ENCODE measurements around the gene FGF21. TPM values are rescaled to one million over a fixed set of nuclear protein-coding genes. Genes with fewer than 3 reads are reported as not detected.

FGF21 gene
- not detected in 5 replicates for total RNA-seq (2022; extraction: Qiagen RNA extraction)

GRCh38 chr19:48755084-48755641 lies at the start of gene FGF21:
Gene FGF21, plus strand, starts transcription at chr19:48755524. Its CDS starts 713 bp downstream, at chr19:48756237.

GRCh38 chr19:48719263-48720171 lies 35.8 kb upstream of the FGF21 start, which contains the start of gene MAMSTR:
Gene MAMSTR, minus strand, starts transcription at chr19:48719725. Its CDS starts 694 bp downstream, at chr19:48719031.

GRCh38 chr19:48740164-48740972 lies 15.0 kb upstream of the FGF21 start, which contains the start of gene RASIP1:
Gene RASIP1, minus strand, starts transcription at chr19:48740610. Its CDS starts 328 bp downstream, at chr19:48740282.

GRCh38 chr19:48746738-48747575 lies 8.4 kb upstream of the FGF21 start, which contains the start of gene IZUMO1:
Gene IZUMO1, minus strand, starts transcription at chr19:48746909. Its CDS starts 1,050 bp downstream, at chr19:48745859.

GRCh38 chr19:48752496-48753365 lies 2.6 kb upstream of the FGF21 start, which contains the start of gene FUT1:
Gene FUT1, minus strand, starts transcription at chr19:48752641. Its CDS starts 1,360 bp downstream, at chr19:48751281.

Other genes with a start within 250 kb of the FGF21 start
- 2.1 to 5.4 TPM (median 4.9 TPM) in 5 replicates for gene LMTK3, start 243.7 kb upstream of the FGF21 start, total RNA-seq (2022; extraction: Qiagen RNA extraction)
- gene SULT2B1, start 203.4 kb upstream of the FGF21 start, total RNA-seq (2022; extraction: Qiagen RNA extraction), result 14.1 to 18.6 TPM (median 16.0 TPM) in 5 replicates
- not detected in 5 replicates for gene SPACA4, start 148.8 kb upstream of the FGF21 start, total RNA-seq (2022; extraction: Qiagen RNA extraction)
- gene FAM83E, start 140.4 kb upstream of the FGF21 start, total RNA-seq (2022; extraction: Qiagen RNA extraction), result 0.14 to 0.42 TPM (median 0.22 TPM) in 5 replicates
- gene RPL18, start 136.3 kb upstream of the FGF21 start, total RNA-seq (2022; extraction: Qiagen RNA extraction), result 3,098 to 3,568 TPM (median 3,229 TPM) in 5 replicates
- gene SPHK2, start 136.0 kb upstream of the FGF21 start, total RNA-seq (2022; extraction: Qiagen RNA extraction), result 10.0 to 16.5 TPM (median 13.6 TPM) in 5 replicates
- 1.0 to 2.9 TPM (median 2.5 TPM) in 5 replicates for gene DBP, start 118.1 kb upstream of the FGF21 start, total RNA-seq (2022; extraction: Qiagen RNA extraction)
- 7.9 to 13.4 TPM (median 9.7 TPM) in 5 replicates for gene CA11, start 109.3 kb upstream of the FGF21 start, total RNA-seq (2022; extraction: Qiagen RNA extraction)
- gene NTN5, start 82.5 kb upstream of the FGF21 start, total RNA-seq (2022; extraction: Qiagen RNA extraction), result 0.07 to 0.19 TPM (median 0.10 TPM) in 4 of 5 replicates, not detected in the other
- not detected in 5 replicates for gene FUT2, start 59.6 kb upstream of the FGF21 start, total RNA-seq (2022; extraction: Qiagen RNA extraction)
- gene MAMSTR, start 35.8 kb upstream of the FGF21 start, total RNA-seq (2022; extraction: Qiagen RNA extraction), result 0.18 to 0.42 TPM (median 0.34 TPM) in 5 replicates
- 0.43 to 0.82 TPM (median 0.59 TPM) in 5 replicates for gene RASIP1, start 14.9 kb upstream of the FGF21 start, total RNA-seq (2022; extraction: Qiagen RNA extraction)
- gene IZUMO1, start 8.6 kb upstream of the FGF21 start, total RNA-seq (2022; extraction: Qiagen RNA extraction), result not detected in 5 replicates
- gene FUT1, start 2.9 kb upstream of the FGF21 start, total RNA-seq (2022; extraction: Qiagen RNA extraction), result 0.04 to 0.10 TPM (median 0.05 TPM) in 5 replicates
- gene BCAT2, start 55.5 kb downstream of the FGF21 start, total RNA-seq (2022; extraction: Qiagen RNA extraction), result 51.8 to 64.0 TPM (median 60.0 TPM) in 5 replicates
- 12.3 to 15.1 TPM (median 12.8 TPM) in 5 replicates for gene HSD17B14, start 81.0 kb downstream of the FGF21 start, total RNA-seq (2022; extraction: Qiagen RNA extraction)
- 1.2 to 2.0 TPM (median 1.8 TPM) in 5 replicates for gene PLEKHA4, start 113.1 kb downstream of the FGF21 start, total RNA-seq (2022; extraction: Qiagen RNA extraction)
- 81.6 to 126 TPM (median 104 TPM) in 5 replicates for gene PPP1R15A, start 116.9 kb downstream of the FGF21 start, total RNA-seq (2022; extraction: Qiagen RNA extraction)
- not detected in 5 replicates for gene TULP2, start 143.2 kb downstream of the FGF21 start, total RNA-seq (2022; extraction: Qiagen RNA extraction)
- gene NUCB1, start 144.8 kb downstream of the FGF21 start, total RNA-seq (2022; extraction: Qiagen RNA extraction), result 201 to 205 TPM (median 202 TPM) in 5 replicates
- gene DHDH, start 178.2 kb downstream of the FGF21 start, total RNA-seq (2022; extraction: Qiagen RNA extraction), result 0.80 to 2.3 TPM (median 1.2 TPM) in 5 replicates
- 272 to 378 TPM (median 341 TPM) in 5 replicates for gene BAX, start 199.4 kb downstream of the FGF21 start, total RNA-seq (2022; extraction: Qiagen RNA extraction)
- gene FTL, start 209.8 kb downstream of the FGF21 start, total RNA-seq (2022; extraction: Qiagen RNA extraction), result 17,118 to 23,794 TPM (median 18,268 TPM) in 5 replicates
- 18.8 to 23.7 TPM (median 19.5 TPM) in 5 replicates for gene GYS1, start 237.8 kb downstream of the FGF21 start, total RNA-seq (2022; extraction: Qiagen RNA extraction)
- gene RUVBL2, start 238.4 kb downstream of the FGF21 start, total RNA-seq (2022; extraction: Qiagen RNA extraction), result 221 to 255 TPM (median 225 TPM) in 5 replicates